Measurements from ENCODE around the gene TAL2.

- TF ChIP-seq POLR2A (IDR thresholded peaks at IDR 0.05; ENCODE audit: low read length) (no peak), GATA1 (IDR thresholded peaks at IDR 0.05; ENCODE audit: low read depth, low read length) (no peak)
These were observed 40.0 kb downstream of the TAL2 start for GRCh38 chr9:105702207-105702606.
